Type B pancreatic cell (in vitro differentiated cells): Measurements from ENCODE around the gene ADCY2. TPM values are rescaled to one million over a fixed set of nuclear protein-coding genes. Genes with fewer than 3 reads are reported as not detected.

Experiments
- DNase-seq: peaks from one replicate; pipeline ENCODE4 v3.0.0; 2021; ENCODE audit warnings: mixed read lengths; ENCODE audit not compliant: unreplicated experiment; ENCODE audit errors: extremely low spot score
- H3K27ac Mint-ChIP-seq: 2 replicates; pipeline ENCODE4 v1.8.0; 2021; ENCODE audit warnings: mild to moderate bottlenecking, mixed read lengths
- H3K27me3 Mint-ChIP-seq: 2 replicates; pipeline ENCODE4 v1.8.0; 2021; ENCODE audit warnings: mixed read lengths
- H3K36me3 Mint-ChIP-seq: 2 replicates; pipeline ENCODE4 v1.8.0; 2021; ENCODE audit warnings: mixed read lengths
- H3K4me1 Mint-ChIP-seq: one replicate; pipeline ENCODE4 v1.8.0; 2021; ENCODE audit warnings: mixed read lengths; ENCODE audit not compliant: unreplicated experiment
- H3K4me3 Mint-ChIP-seq: 2 replicates; pipeline ENCODE4 v1.8.0; 2021; ENCODE audit warnings: mild to moderate bottlenecking, mixed read lengths
- H3K9me3 Mint-ChIP-seq: 2 replicates; pipeline ENCODE4 v1.8.0; 2021; ENCODE audit warnings: mixed read lengths
- CTCF ChIP-seq: fragments of 200-600 bp; sonication (generic); conservative IDR thresholded peaks from 2 replicates; pipeline ENCODE4 v1.5.0; 2021; ENCODE audit warnings: antibody characterized with exemption, mild to moderate bottlenecking
- total RNA-seq: library from RNA; stranded (reverse); gene quantifications from 2 replicates; pipeline ENCODE4 v1.2.1, GENCODE V29; 2021; ENCODE audit warnings: low replicate concordance

Gene ADCY2
- total RNA-seq, 1 donor from 2014 or later: 79.7 TPM

GRCh38 chr5:7434914-7435313 lies 39.0 kb downstream of the ADCY2 start:
- Mint-ChIP-seq H3K36me3 (peaks cover 7% of the 10 kb centered on the region), H3K27ac (no peak overlapping the region), H3K4me1 (peaks cover 5% of the 10 kb centered on the region), H3K4me3 (no peak overlapping the region), H3K9me3 (peaks cover 11% of the 10 kb centered on the region), H3K27me3 (peaks cover 3% of the 10 kb centered on the region)
- no peak for DNase-seq
- TF ChIP-seq CTCF: no peak

- Mint-ChIP-seq H3K27ac (no peak overlapping the region), H3K4me3 (no peak overlapping the region), H3K27me3 (peaks cover 3% of the 10 kb centered on the region), H3K36me3 (peaks cover 7% of the 10 kb centered on the region), H3K4me1 (peaks cover 5% of the 10 kb centered on the region), H3K9me3 (peaks cover 11% of the 10 kb centered on the region)
- DNase-seq: no peak
- no peak for TF ChIP-seq CTCF
Observed at GRCh38 chr5:7435503-7435902, 39.6 kb downstream of the ADCY2 start.

DNA sequence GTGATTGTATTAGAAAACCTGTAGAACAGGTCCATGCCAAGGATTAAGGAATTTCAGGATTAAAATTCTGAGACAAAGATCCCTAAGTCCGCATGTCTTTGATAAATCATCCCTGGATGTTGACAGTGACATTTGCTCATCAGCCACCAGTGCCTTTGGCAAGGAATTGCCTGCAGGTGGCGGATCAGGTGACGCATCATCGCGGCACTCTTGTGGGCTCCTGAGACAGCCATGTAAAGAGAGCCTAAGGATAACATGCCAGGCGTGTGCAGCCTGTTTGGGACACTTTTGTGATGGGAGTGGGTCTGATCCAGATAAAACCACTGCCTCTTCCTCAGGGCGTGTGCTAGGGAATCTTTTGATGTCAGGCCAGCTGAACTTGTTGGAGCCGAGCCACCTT lies 40.6 kb downstream of the ADCY2 start:
- H3K27ac Mint-ChIP-seq: no peak overlapping the region
- H3K36me3 Mint-ChIP-seq: peaks cover 7% of the 10 kb centered on the region
- DNase-seq: no peak
- H3K4me1 Mint-ChIP-seq: peaks cover 5% of the 10 kb centered on the region
- H3K4me3 Mint-ChIP-seq: no peak overlapping the region
- peaks cover 11% of the 10 kb centered on the region for H3K9me3 Mint-ChIP-seq
- no peak for TF ChIP-seq CTCF
- H3K27me3 Mint-ChIP-seq: peaks cover 3% of the 10 kb centered on the region

GRCh38 chr5:7437836-7438235 lies 41.9 kb downstream of the ADCY2 start:
- Mint-ChIP-seq H3K4me3 (no peak overlapping the region), H3K27me3 (peaks cover 3% of the 10 kb centered on the region), H3K36me3 (peaks cover 7% of the 10 kb centered on the region), H3K9me3 (peaks cover 11% of the 10 kb centered on the region), H3K27ac (no peak overlapping the region), H3K4me1 (peaks cover 5% of the 10 kb centered on the region)
- TF ChIP-seq CTCF: no peak
- no peak for DNase-seq

DNA sequence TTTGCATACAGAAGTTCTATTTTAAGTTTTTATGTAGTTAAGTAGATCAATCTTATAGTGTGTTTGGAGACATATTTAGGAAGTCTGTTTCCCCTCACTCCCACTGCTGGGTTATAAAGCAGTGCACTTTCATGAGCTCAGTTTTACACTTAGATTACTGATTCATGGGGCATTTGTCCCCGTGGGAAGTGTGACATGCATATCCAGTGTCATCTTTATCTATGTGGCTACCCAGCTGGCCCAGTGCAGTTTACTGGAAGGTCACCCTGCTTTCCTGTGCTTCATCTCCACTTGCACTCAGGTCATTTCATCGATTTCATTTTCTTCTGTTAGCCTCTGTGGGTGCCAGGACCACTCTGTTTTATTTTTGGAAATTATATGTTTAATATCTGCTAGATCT lies 49.1 kb downstream of the ADCY2 start:
- no peaks in the 10 kb centered on the region for H3K36me3 Mint-ChIP-seq
- H3K27me3 Mint-ChIP-seq: no peaks in the 10 kb centered on the region
- TF ChIP-seq CTCF: no peak
- H3K4me3 Mint-ChIP-seq: no peak overlapping the region
- H3K27ac Mint-ChIP-seq: no peak overlapping the region
- no peaks in the 10 kb centered on the region for H3K4me1 Mint-ChIP-seq
- peaks cover 8% of the 10 kb centered on the region for H3K9me3 Mint-ChIP-seq
- no peak for DNase-seq

DNA sequence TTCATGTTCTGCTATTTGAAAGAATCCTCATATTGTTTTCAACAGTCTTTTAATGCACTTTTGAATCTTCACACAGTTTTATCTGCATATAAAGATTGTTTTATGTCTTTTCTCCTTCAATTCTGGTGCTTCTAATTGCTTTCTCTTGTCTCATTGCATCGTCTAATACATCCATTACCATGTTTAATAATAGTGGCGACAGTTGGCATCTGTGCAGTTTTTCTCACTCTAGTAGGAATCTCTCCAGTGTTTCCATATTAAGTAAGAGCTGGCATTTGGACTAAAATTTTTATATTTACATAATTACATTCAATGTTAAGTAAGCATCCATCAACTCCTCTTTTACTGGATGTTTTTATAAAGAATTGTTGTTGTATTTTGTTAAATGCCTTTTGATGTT lies 49.9 kb downstream of the ADCY2 start:
- no peaks in the 10 kb centered on the region for H3K27me3 Mint-ChIP-seq
- peaks cover 11% of the 10 kb centered on the region for H3K9me3 Mint-ChIP-seq
- no peaks in the 10 kb centered on the region for H3K36me3 Mint-ChIP-seq
- no peak overlapping the region for H3K4me3 Mint-ChIP-seq
- H3K4me1 Mint-ChIP-seq: no peaks in the 10 kb centered on the region
- no peak for DNase-seq
- no peak for TF ChIP-seq CTCF
- no peak overlapping the region for H3K27ac Mint-ChIP-seq
